Activated T-helper 2 cell treated with anti-CD3 and anti-CD28 coated beads, Interferon-gamma antibody, Interleukin-2, Interleukin-4, amounts not matched to agents 10 μg/mL and 5 μg/mL and 100 μg/mL, durations not matched to agents 14 hours and 24 hours and 36 hours (primary cell): ENCODE results near the gene TRIO. TPM values are rescaled to one million over a fixed set of nuclear protein-coding genes. Genes with fewer than 3 reads are reported as not detected.

Experiments
- DNase-seq: peaks from one replicate; pipeline ENCODE4 v3.0.0; 2021; ENCODE audit warnings: low spot score
- H3K27ac Mint-ChIP-seq: one replicate; pipeline ENCODE4 v1.8.0; 2021; ENCODE audit warnings: mixed read lengths
- H3K27me3 Mint-ChIP-seq: one replicate; pipeline ENCODE4 v1.8.0; 2021; ENCODE audit warnings: low read depth, mixed read lengths
- H3K36me3 Mint-ChIP-seq: one replicate; pipeline ENCODE4 v1.8.0; 2021; ENCODE audit warnings: low read depth, mixed read lengths
- H3K4me1 Mint-ChIP-seq: one replicate; pipeline ENCODE4 v1.8.0; 2021; ENCODE audit warnings: low read depth, mixed read lengths
- H3K4me3 Mint-ChIP-seq: one replicate; pipeline ENCODE4 v1.8.0; 2021; ENCODE audit warnings: low read depth, mild to moderate bottlenecking, moderate library complexity, mixed read lengths
- H3K9me3 Mint-ChIP-seq: one replicate; pipeline ENCODE4 v1.8.0; 2021; ENCODE audit warnings: mixed read lengths
- intact Hi-C: fragments of 100-400 bp; cut with micrococcal nuclease; formaldehyde crosslinking; loops from one replicate; pipeline ENCODE4 v1.15.1; 2023
- total RNA-seq: library from RNA; stranded (reverse); gene quantifications from 2 replicates; pipeline ENCODE4 v1.2.3, GENCODE V29; 2022

Gene TRIO
- total RNA-seq, 1 donor from 2014 or later = 28.7 TPM

GRCh38 chr5:14337593-14337992 is 194.5 kb downstream of the TRIO start:
- Mint-ChIP-seq H3K27me3 (no peaks in the 10 kb centered on the region), H3K27ac (no peak overlapping the region), H3K4me1 (no peaks in the 10 kb centered on the region), H3K4me3 (no peak overlapping the region), H3K9me3 (no peaks in the 10 kb centered on the region), H3K36me3 (no peaks in the 10 kb centered on the region)
- DNase-seq = no peak
- intact Hi-C loops = no loop called here

- intact Hi-C loops = no loop called here
- no peaks in the 10 kb centered on the region for H3K9me3 Mint-ChIP-seq
- DNase-seq = no peak
- H3K27ac Mint-ChIP-seq = no peak overlapping the region
- no peaks in the 10 kb centered on the region for H3K27me3 Mint-ChIP-seq
- no peak overlapping the region for H3K4me3 Mint-ChIP-seq
- no peaks in the 10 kb centered on the region for H3K4me1 Mint-ChIP-seq
- no peaks in the 10 kb centered on the region for H3K36me3 Mint-ChIP-seq
These were observed 196.3 kb downstream of the TRIO start for GRCh38 chr5:14339468-14339867.

- intact Hi-C loops = no loop called here
- DNase-seq = no peak
- no peak overlapping the region for H3K27ac Mint-ChIP-seq
- H3K27me3 Mint-ChIP-seq = peaks cover 3% of the 10 kb centered on the region
- H3K9me3 Mint-ChIP-seq = no peaks in the 10 kb centered on the region
- H3K4me1 Mint-ChIP-seq = no peaks in the 10 kb centered on the region
- H3K4me3 Mint-ChIP-seq = no peak overlapping the region
- no peaks in the 10 kb centered on the region for H3K36me3 Mint-ChIP-seq
These were observed 198.6 kb downstream of the TRIO start for GRCh38 chr5:14341571-14342230.

GRCh38 chr5:14342306-14342705 is 199.2 kb downstream of the TRIO start:
- H3K27ac Mint-ChIP-seq = no peak overlapping the region
- intact Hi-C loops = no loop called here
- no peaks in the 10 kb centered on the region for H3K9me3 Mint-ChIP-seq

GRCh38 chr5:14343376-14343775 is 200.2 kb downstream of the TRIO start:
- Mint-ChIP-seq H3K36me3 (no peaks in the 10 kb centered on the region), H3K9me3 (no peaks in the 10 kb centered on the region), H3K4me3 (no peak overlapping the region), H3K4me1 (no peaks in the 10 kb centered on the region), H3K27ac (no peak overlapping the region), H3K27me3 (peaks cover 3% of the 10 kb centered on the region)
- intact Hi-C loops = no loop called here
- DNase-seq = no peak

More at GRCh38 chr5:14342306-14342705, 199.2 kb downstream of the TRIO start:
- H3K36me3 Mint-ChIP-seq = no peaks in the 10 kb centered on the region
- H3K27me3 Mint-ChIP-seq = peaks cover 3% of the 10 kb centered on the region
- DNase-seq = no peak
- H3K4me1 Mint-ChIP-seq = no peaks in the 10 kb centered on the region
- no peak overlapping the region for H3K4me3 Mint-ChIP-seq

- DNase-seq = no peak
- Mint-ChIP-seq H3K27ac (no peak overlapping the region), H3K4me1 (no peaks in the 10 kb centered on the region), H3K9me3 (no peaks in the 10 kb centered on the region), H3K4me3 (no peak overlapping the region), H3K36me3 (no peaks in the 10 kb centered on the region), H3K27me3 (peaks cover 3% of the 10 kb centered on the region)
- intact Hi-C loops = loop anchor here (5.0 kb wide), 1 partner anchor 670 kb away; no protein-coding TSS in a partner anchor
These were observed 204.4 kb downstream of the TRIO start for GRCh38 chr5:14347522-14347921.

- H3K36me3 Mint-ChIP-seq = no peaks in the 10 kb centered on the region
- H3K27ac Mint-ChIP-seq = no peak overlapping the region
- intact Hi-C loops = loop anchor here (5.0 kb wide), 1 partner anchor 669 kb away; no protein-coding TSS in a partner anchor
- H3K9me3 Mint-ChIP-seq = no peaks in the 10 kb centered on the region
- peaks cover 3% of the 10 kb centered on the region for H3K27me3 Mint-ChIP-seq
- no peak for DNase-seq
- no peaks in the 10 kb centered on the region for H3K4me1 Mint-ChIP-seq
- no peak overlapping the region for H3K4me3 Mint-ChIP-seq
These were observed 205.0 kb downstream of the TRIO start for GRCh38 chr5:14348142-14348541.

GRCh38 chr5:14349029-14349428 is 205.9 kb downstream of the TRIO start:
- Mint-ChIP-seq H3K27me3 (peaks cover 3% of the 10 kb centered on the region), H3K36me3 (no peaks in the 10 kb centered on the region), H3K9me3 (no peaks in the 10 kb centered on the region), H3K4me3 (no peak overlapping the region), H3K4me1 (no peaks in the 10 kb centered on the region), H3K27ac (no peak overlapping the region)
- intact Hi-C loops = loop anchor here (5.0 kb wide), 1 partner anchor 668 kb away; no protein-coding TSS in a partner anchor
- no peak for DNase-seq

- intact Hi-C loops = no loop called here
- H3K4me3 Mint-ChIP-seq = no peak overlapping the region
- H3K27ac Mint-ChIP-seq = no peak overlapping the region
- no peaks in the 10 kb centered on the region for H3K36me3 Mint-ChIP-seq
- peaks cover 6% of the 10 kb centered on the region for H3K27me3 Mint-ChIP-seq
- no peak for DNase-seq
- H3K9me3 Mint-ChIP-seq = no peaks in the 10 kb centered on the region
- H3K4me1 Mint-ChIP-seq = no peaks in the 10 kb centered on the region
These were observed 208.0 kb downstream of the TRIO start for GRCh38 chr5:14351086-14351661.

- no peaks in the 10 kb centered on the region for H3K9me3 Mint-ChIP-seq
- H3K4me3 Mint-ChIP-seq = no peak overlapping the region
- H3K27me3 Mint-ChIP-seq = peaks cover 6% of the 10 kb centered on the region
- H3K4me1 Mint-ChIP-seq = no peaks in the 10 kb centered on the region
- peak; percentile 33 for DNase-seq
- H3K27ac Mint-ChIP-seq = no peak overlapping the region
- intact Hi-C loops = loop anchor here (1.0 kb wide), 2 partner anchors 296 to 651 kb away; no protein-coding TSS in a partner anchor
- no peaks in the 10 kb centered on the region for H3K36me3 Mint-ChIP-seq
These were observed 208.9 kb downstream of the TRIO start for GRCh38 chr5:14351845-14352712.

- H3K9me3 Mint-ChIP-seq = no peaks in the 10 kb centered on the region
- peaks cover 6% of the 10 kb centered on the region for H3K27me3 Mint-ChIP-seq
- no peak overlapping the region for H3K27ac Mint-ChIP-seq
- DNase-seq = no peak
- no peaks in the 10 kb centered on the region for H3K4me1 Mint-ChIP-seq
- intact Hi-C loops = no loop called here
- H3K4me3 Mint-ChIP-seq = no peak overlapping the region
- H3K36me3 Mint-ChIP-seq = no peaks in the 10 kb centered on the region
These were observed 210.8 kb downstream of the TRIO start for GRCh38 chr5:14353726-14354474.

- no peaks in the 10 kb centered on the region for H3K9me3 Mint-ChIP-seq
These were observed 212.2 kb downstream of the TRIO start for GRCh38 chr5:14355391-14355790.

More at GRCh38 chr5:14355391-14355790, 212.2 kb downstream of the TRIO start:
- Mint-ChIP-seq H3K36me3 (no peaks in the 10 kb centered on the region), H3K27me3 (peaks cover 8% of the 10 kb centered on the region), H3K27ac (no peak overlapping the region), H3K4me1 (no peaks in the 10 kb centered on the region), H3K4me3 (no peak overlapping the region)
- no peak for DNase-seq
- intact Hi-C loops = no loop called here
